ENCODE results near the gene SUCO.
"Not testable (repeated sequence)": the region's sequence is repeated elsewhere in the genome, so short reads cannot be mapped to it uniquely, and the experiment has no call there.

SUCO gene

GRCh38 chr1:172532700-172533512 lies at the start of gene SUCO:
Gene SUCO, plus strand, starts transcription at chr1:172533150. Its CDS starts 286 bp downstream, at chr1:172533436.
- peak; percentile 96 for DNase-seq

GRCh38 chr1:172483448-172483847 lies 49.5 kb upstream of the SUCO start:
- DNase-seq: no peak

- peak; percentile 80 for DNase-seq
Measured at GRCh38 chr1:172484252-172484651, 48.7 kb upstream of the SUCO start.

- DNase-seq: no peak
Measured at GRCh38 chr1:172485626-172486025, 47.3 kb upstream of the SUCO start.

- DNase-seq: no peak
Measured at GRCh38 chr1:172486805-172487454, 46.0 kb upstream of the SUCO start.

- no peak for DNase-seq
Measured at GRCh38 chr1:172487550-172487949, 45.4 kb upstream of the SUCO start.

- DNase-seq: no peak
Measured at GRCh38 chr1:172488393-172488792, 44.6 kb upstream of the SUCO start.

GRCh38 chr1:172489847-172490246 lies 43.1 kb upstream of the SUCO start:
- no peak for DNase-seq

- DNase-seq: no peak
Measured at GRCh38 chr1:172492421-172492820, 40.5 kb upstream of the SUCO start.

- DNase-seq: no peak
Measured at GRCh38 chr1:172494166-172494565, 38.8 kb upstream of the SUCO start.

GRCh38 chr1:172496127-172496526 lies 36.8 kb upstream of the SUCO start:
- not testable (repeated sequence) for DNase-seq

GRCh38 chr1:172496678-172497077 lies 36.3 kb upstream of the SUCO start:
- no peak for DNase-seq

- no peak for DNase-seq
Measured at GRCh38 chr1:172497230-172497629, 35.7 kb upstream of the SUCO start.

GRCh38 chr1:172498857-172499256 lies 34.1 kb upstream of the SUCO start:
- peak; percentile 3 for DNase-seq

- DNase-seq: peak; percentile 85
Measured at GRCh38 chr1:172499636-172500141, 33.3 kb upstream of the SUCO start.

GRCh38 chr1:172500207-172500606 lies 32.7 kb upstream of the SUCO start:
- no peak for DNase-seq

GRCh38 chr1:172507741-172508140 lies 25.2 kb upstream of the SUCO start:
- DNase-seq: no peak

GRCh38 chr1:172510479-172510878 lies 22.5 kb upstream of the SUCO start:
- no peak for DNase-seq

GRCh38 chr1:172512591-172512990 lies 20.4 kb upstream of the SUCO start:
- DNase-seq: no peak

- no peak for DNase-seq
Measured at GRCh38 chr1:172513479-172513878, 19.5 kb upstream of the SUCO start.

- DNase-seq: no peak
Measured at GRCh38 chr1:172514108-172514507, 18.8 kb upstream of the SUCO start.

- no peak for DNase-seq
Measured at GRCh38 chr1:172515436-172515835, 17.5 kb upstream of the SUCO start.

GRCh38 chr1:172515927-172516326 lies 17.0 kb upstream of the SUCO start:
- DNase-seq: no peak

GRCh38 chr1:172517081-172517480 lies 15.9 kb upstream of the SUCO start:
- no peak for DNase-seq

Data from NCI-H510A treated with DMSO at 0.1 percent for 48 hours (cell line).